HEK293T (cell line): ENCODE results near the gene C2orf72.
"Not testable (repeated sequence)": the region's sequence is repeated elsewhere in the genome, so short reads cannot be mapped to it uniquely, and the experiment has no call there.

Experiments used
- CTCF ChIA-PET: fragments of 350-600 bp; formaldehyde crosslinking; extraction: SDS; loops from one replicate; lab custom pipeline; 2021; ENCODE audit warnings: antibody characterized with exemption, inconsistent platforms; lab: Yijun Ruan, JAX
- POLR2A ChIA-PET: fragments of 350-600 bp; formaldehyde crosslinking; extraction: SDS; loops from one replicate; lab custom pipeline; 2020; ENCODE audit warnings: antibody characterized with exemption, inconsistent platforms; lab: Yijun Ruan, JAX
- DNase-seq: peaks from one replicate; pipeline ENCODE4 v3.0.0; 2012; ENCODE audit warnings: mixed read lengths; ENCODE audit errors: extremely low spot score
- ARNT ChIP-seq: fragments of 450-650 bp; IDR thresholded peaks from 2 replicates; pipeline ENCODE4 v1.6.1; 2017; ENCODE audit warnings: mild to moderate bottlenecking
- BHLHE40 ChIP-seq: fragments of 450-650 bp; IDR thresholded peaks from 2 replicates; pipeline ENCODE4 v1.6.1; 2016; ENCODE audit warnings: mild to moderate bottlenecking, moderate library complexity, borderline replicate concordance
- CTBP1 ChIP-seq: fragments of 450-650 bp; IDR thresholded peaks from 2 replicates; pipeline ENCODE4 v1.6.1; 2016; ENCODE audit warnings: borderline replicate concordance
- ELF4 ChIP-seq: fragments of 450-650 bp; IDR thresholded peaks from 2 replicates; pipeline ENCODE4 v1.6.1; 2017; ENCODE audit warnings: antibody characterized with exemption
- FOXA1 ChIP-seq: fragments of 450-650 bp; IDR thresholded peaks from 2 replicates; pipeline ENCODE4 v1.6.1; 2016; ENCODE audit warnings: mild to moderate bottlenecking
- FOXK2 ChIP-seq: fragments of 450-650 bp; IDR thresholded peaks from 2 replicates; pipeline ENCODE4 v1.6.1; 2016; ENCODE audit warnings: mild to moderate bottlenecking
- FOXM1 ChIP-seq: fragments of 450-650 bp; IDR thresholded peaks from 2 replicates; pipeline ENCODE4 v1.6.1; 2017; ENCODE audit warnings: mild to moderate bottlenecking, borderline replicate concordance
- HDGF ChIP-seq: fragments of 450-650 bp; IDR thresholded peaks from 2 replicates; pipeline ENCODE4 v1.6.1; 2017; ENCODE audit warnings: antibody characterized with exemption, borderline replicate concordance
- L3MBTL2 ChIP-seq: fragments of 450-650 bp; conservative IDR thresholded peaks from 2 replicates; pipeline ENCODE4 v1.6.1; 2016; ENCODE audit warnings: mild to moderate bottlenecking
- LEF1 ChIP-seq: fragments of 450-650 bp; IDR thresholded peaks from 2 replicates; pipeline ENCODE4 v1.6.1; 2017; ENCODE audit warnings: mild to moderate bottlenecking, borderline replicate concordance
- NFRKB ChIP-seq: fragments of 450-650 bp; IDR thresholded peaks from 2 replicates; pipeline ENCODE4 v1.6.1; 2016; ENCODE audit warnings: mild to moderate bottlenecking, moderate library complexity
- PKNOX1 ChIP-seq: fragments of 450-650 bp; IDR thresholded peaks from 2 replicates; pipeline ENCODE4 v1.6.1; 2016
- SP1 ChIP-seq: fragments of 450-650 bp; IDR thresholded peaks from 2 replicates; pipeline ENCODE4 v1.6.1; 2017
- SUZ12 ChIP-seq: fragments of 450-650 bp; IDR thresholded peaks from 2 replicates; pipeline ENCODE4 v1.6.1; 2016; ENCODE audit warnings: mild to moderate bottlenecking
- TARDBP ChIP-seq: fragments of 450-650 bp; IDR thresholded peaks from 2 replicates; pipeline ENCODE4 v1.6.1; 2016
- ZNF384 ChIP-seq: fragments of 450-650 bp; IDR thresholded peaks from 2 replicates; pipeline ENCODE4 v1.6.1; 2016

C2orf72 gene

GRCh38 chr2:231059756-231060155, 22.4 kb downstream of the C2orf72 start:
- DNase-seq: no peak
- no peak for TF ChIP-seq HDGF
- TF ChIP-seq BHLHE40: no peak
- ChIA-PET CTCF (no interaction called here), POLR2A (no interaction called here)

- no peak for DNase-seq
- POLR2A ChIA-PET: no interaction called here
- no peak for TF ChIP-seq PKNOX1
- no peak for TF ChIP-seq CTBP1
- no peak for TF ChIP-seq BHLHE40
- CTCF ChIA-PET: interaction anchor here (1.2 kb wide), 1 partner anchor 10 kb away, joined by 3 read pairs; no protein-coding TSS in a partner anchor
Measured at GRCh38 chr2:231062776-231063175, 25.5 kb downstream of the C2orf72 start.

GRCh38 chr2:231063347-231063746, 26.0 kb downstream of the C2orf72 start:
- ChIA-PET POLR2A (no interaction called here), CTCF (interaction anchor here (1.2 kb wide), 1 partner anchor 11 kb away, joined by 3 read pairs; no protein-coding TSS in a partner anchor)
- DNase-seq: no peak
- TF ChIP-seq FOXM1 (no peak), TARDBP (no peak), NFRKB (no peak), SUZ12 (no peak), FOXK2 (no peak), CTBP1 (no peak), ELF4 (no peak), ZNF384 (no peak), PKNOX1 (no peak), HDGF (no peak), LEF1 (no peak), SP1 (no peak), BHLHE40 (no peak), FOXA1 (no peak), L3MBTL2 (no peak), ARNT (no peak)

GRCh38 chr2:231065966-231066365, 28.6 kb downstream of the C2orf72 start:
- ChIA-PET POLR2A (no interaction called here), CTCF (no interaction called here)
- no peak for DNase-seq
- TF ChIP-seq BHLHE40: no peak
- TF ChIP-seq SP1: no peak
- TF ChIP-seq NFRKB: no peak
- TF ChIP-seq PKNOX1: no peak
- no peak for TF ChIP-seq SUZ12
- TF ChIP-seq ELF4: no peak
- no peak for TF ChIP-seq FOXM1

- DNase-seq, CTCF ChIA-PET: not testable (repeated sequence)
- POLR2A ChIA-PET: interaction anchor here (0.6 kb wide), 1 partner anchor 362 kb away, joined by 3 read pairs; no protein-coding TSS in a partner anchor
Measured at GRCh38 chr2:231067531-231067930, 30.2 kb downstream of the C2orf72 start.

- POLR2A ChIA-PET: interaction anchor here (1.0 kb wide), 1 partner anchor 396 kb away, joined by 5 read pairs; the partner anchor contains the start of gene NCL
- no peak for TF ChIP-seq NFRKB
- no peak for TF ChIP-seq FOXK2
- TF ChIP-seq LEF1: no peak
- no peak for TF ChIP-seq L3MBTL2
- no peak for TF ChIP-seq BHLHE40
- no peak for TF ChIP-seq ZNF384
- TF ChIP-seq SUZ12: no peak
- no peak for TF ChIP-seq ARNT
- TF ChIP-seq SP1: no peak
- no peak for TF ChIP-seq PKNOX1
- no peak for TF ChIP-seq ELF4
- no peak for TF ChIP-seq FOXM1
- TF ChIP-seq TARDBP: no peak
- TF ChIP-seq CTBP1: no peak
- no peak for TF ChIP-seq HDGF
- no peak for TF ChIP-seq FOXA1
- no peak for DNase-seq
- CTCF ChIA-PET: no interaction called here
Measured at GRCh38 chr2:231068525-231069222, 31.4 kb downstream of the C2orf72 start.
